ENCODE data around the gene BMP2K. TPM values are rescaled to one million over a fixed set of nuclear protein-coding genes. Genes with fewer than 3 reads are reported as not detected.

The BMP2K gene
- total RNA-seq (2014; rRNA removed; shearing (Covaris generic)): 21.4 and 22.9 TPM in 2 replicates
- polyA plus RNA-seq (2015; cell fraction: cytosol; rRNA removed): 11.0 and 15.0 TPM in 2 replicates
- polyA plus RNA-seq (2015; cell fraction: nucleus; rRNA removed): 12.3 and 17.4 TPM in 2 replicates

DNA sequence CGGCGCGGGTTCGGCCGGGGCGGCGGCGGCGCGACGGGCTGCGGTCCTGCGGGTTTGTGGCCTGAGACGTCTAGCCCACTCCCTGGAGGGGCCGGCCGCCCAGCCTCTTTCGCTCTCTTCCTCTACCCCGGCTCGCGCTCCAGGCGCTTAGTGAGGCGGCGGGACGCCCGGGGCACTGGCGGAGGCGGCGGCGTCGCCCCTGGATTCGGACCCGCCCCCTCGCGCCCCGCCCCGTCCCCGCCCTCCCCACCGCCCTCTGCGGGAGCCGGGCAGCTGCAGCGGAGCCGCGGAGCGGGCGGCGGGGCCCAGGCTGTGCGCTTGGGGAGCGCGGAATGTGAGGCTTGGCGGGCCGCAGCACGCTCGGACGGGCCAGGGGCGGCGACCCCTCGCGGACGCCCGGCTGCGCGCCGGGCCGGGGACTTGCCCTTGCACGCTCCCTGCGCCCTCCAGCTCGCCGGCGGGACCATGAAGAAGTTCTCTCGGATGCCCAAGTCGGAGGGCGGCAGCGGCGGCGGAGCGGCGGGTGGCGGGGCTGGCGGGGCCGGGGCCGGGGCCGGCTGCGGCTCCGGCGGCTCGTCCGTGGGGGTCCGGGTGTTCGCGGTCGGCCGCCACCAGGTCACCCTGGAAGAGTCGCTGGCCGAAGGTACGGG lies at the start of gene BMP2K:
BMP2K (plus strand) TSS at position 272 of the 650 bp plus-strand sequence; CDS start at position 466, 194 bp downstream.
- peak; percentile 54 for DNase-seq (ENCODE audit: low read depth, low spot score)
- in situ Hi-C loops (cut with HindIII; ENCODE audit: low pct_unique_long_range_greater_than_20kb, low sequenced_read_pairs): no loop called here

DNA sequence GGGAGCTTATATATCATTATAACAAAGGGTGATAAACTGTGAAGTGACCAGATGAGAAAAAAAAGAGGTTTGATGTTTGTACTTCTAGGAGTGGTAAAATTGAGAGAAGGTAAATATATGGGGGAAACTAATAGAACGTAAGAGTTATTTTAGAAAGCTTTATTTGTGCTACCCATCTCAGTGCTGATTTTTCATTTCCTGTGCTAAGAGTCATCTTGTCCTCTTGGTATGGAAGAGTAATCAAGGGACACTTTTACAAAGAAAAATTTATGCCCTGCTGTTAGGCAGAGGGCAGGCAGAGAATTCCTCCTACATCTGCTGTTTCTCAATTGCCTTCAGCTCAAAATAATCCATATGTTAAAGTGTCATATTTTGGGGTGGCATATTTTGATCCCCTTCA lies 49.6 kb upstream of the BMP2K start:
- in situ Hi-C loops (cut with HindIII; ENCODE audit: low pct_unique_long_range_greater_than_20kb, low sequenced_read_pairs): no loop called here
- no peak for DNase-seq (ENCODE audit: low read depth, low spot score)

DNA sequence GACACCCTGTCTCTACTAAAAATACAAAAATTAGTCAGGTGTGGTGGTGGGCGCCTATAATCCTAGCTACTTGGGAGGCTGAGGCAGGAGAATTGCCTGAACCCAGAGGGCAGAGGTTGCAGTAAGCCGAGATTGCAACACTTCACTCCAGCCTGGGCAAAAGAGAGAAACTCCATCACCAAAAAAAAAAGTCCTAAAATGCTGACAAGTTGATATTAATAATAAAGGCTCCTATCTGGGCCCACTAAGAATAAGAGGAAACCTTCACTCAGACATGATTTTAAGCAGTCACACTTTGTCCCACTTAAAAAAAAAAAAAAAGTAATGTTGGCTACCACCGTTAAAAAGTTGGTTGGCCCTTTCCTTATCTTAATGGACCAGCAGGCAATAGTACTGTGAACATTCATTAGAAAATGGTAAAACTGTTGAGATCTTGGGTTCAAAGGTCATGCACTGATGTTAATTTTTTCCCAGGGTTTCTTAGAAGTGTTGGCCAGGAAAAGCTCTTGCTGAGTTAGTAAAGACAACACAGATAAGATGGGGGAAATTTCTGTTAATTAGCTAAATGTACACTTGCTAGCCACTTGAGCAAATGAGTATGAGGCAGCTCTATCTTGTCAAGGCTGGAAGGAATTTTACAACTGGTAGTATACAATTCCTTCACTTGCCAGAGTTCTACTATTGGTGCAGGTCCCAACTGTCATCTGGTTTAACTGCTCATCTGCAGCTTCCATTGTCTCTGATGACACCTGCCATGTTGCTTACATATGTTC lies 43.6 kb upstream of the BMP2K start:
- DNase-seq (ENCODE audit: low read depth, low spot score): no peak
- in situ Hi-C loops (cut with HindIII; ENCODE audit: low pct_unique_long_range_greater_than_20kb, low sequenced_read_pairs): no loop called here

DNA sequence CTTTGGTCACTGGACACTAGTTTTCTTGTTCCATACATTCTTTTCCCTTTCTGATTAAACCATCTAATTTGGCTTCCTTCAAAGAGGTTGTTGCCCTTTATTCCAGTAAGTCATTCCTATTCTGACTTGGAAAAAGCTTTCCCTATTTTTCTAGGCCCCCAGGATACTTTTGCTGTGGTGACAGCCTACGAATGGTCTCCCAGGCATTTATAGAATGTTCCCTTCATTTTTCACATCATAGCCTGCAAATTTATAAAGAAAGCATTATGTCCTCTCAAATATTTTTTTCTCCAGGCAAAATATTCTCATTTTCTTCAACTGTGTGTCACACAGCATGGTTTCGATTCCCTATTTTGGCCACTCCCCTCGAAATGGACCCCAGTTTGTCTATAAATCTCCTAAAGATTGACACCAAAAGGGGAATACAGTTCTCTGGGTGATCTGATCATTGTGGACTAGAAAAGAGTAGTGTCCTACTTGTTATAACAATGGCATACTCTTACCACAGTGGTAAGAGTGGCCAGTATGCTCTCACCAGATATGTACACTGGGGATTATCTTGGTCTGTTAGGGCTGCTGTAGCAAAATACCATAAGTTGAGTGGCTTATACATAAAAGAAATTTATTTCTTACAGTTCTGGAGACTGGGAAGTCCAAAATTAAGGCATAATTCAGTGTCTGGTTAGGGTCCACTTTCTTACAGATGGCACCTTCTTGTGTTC lies 41.5 kb upstream of the BMP2K start:
- in situ Hi-C loops (cut with HindIII; ENCODE audit: low pct_unique_long_range_greater_than_20kb, low sequenced_read_pairs): no loop called here
- peak; percentile 23 for DNase-seq (ENCODE audit: low read depth, low spot score)

DNA sequence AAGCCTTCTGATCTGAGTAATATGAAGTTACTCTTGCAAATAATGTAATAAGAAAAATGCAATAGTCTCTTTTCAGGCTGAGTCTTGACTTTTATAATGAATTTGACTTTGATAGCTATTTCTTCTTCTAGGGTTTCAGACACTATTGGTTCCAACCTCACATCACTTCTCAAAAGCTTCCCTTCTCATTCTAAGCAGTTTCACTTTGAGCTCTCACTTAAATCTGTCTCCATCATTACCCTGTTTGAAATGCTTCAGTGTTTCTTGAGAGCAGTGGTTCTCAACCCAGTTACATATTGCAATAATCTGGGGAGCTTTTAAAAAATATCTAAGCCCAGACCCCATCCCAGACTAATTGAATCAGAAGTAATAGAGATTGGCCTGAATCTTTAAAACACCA lies 40.5 kb upstream of the BMP2K start:
- DNase-seq (ENCODE audit: low read depth, low spot score): no peak
- in situ Hi-C loops (cut with HindIII; ENCODE audit: low pct_unique_long_range_greater_than_20kb, low sequenced_read_pairs): no loop called here

DNA sequence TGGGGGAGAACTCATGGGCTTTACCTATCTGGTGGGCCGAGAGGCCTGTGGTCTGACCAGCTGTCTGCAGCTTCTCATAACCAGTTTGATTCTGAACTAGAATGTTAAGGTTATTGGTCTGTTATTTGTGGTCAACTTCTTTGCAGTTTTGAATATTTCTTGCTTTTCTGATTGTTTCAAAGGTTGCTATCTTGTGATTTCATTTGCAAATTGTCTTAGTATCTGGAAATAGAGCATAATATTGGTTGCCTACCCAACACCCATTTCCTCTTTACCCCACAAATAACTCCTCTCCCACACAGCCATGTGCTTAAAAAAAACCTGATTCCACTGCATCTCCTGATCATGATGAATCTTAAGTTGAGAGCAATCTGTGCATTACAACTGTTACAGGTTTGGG lies 39.1 kb upstream of the BMP2K start:
- no peak for DNase-seq (ENCODE audit: low read depth, low spot score)
- in situ Hi-C loops (cut with HindIII; ENCODE audit: low pct_unique_long_range_greater_than_20kb, low sequenced_read_pairs): no loop called here

DNA sequence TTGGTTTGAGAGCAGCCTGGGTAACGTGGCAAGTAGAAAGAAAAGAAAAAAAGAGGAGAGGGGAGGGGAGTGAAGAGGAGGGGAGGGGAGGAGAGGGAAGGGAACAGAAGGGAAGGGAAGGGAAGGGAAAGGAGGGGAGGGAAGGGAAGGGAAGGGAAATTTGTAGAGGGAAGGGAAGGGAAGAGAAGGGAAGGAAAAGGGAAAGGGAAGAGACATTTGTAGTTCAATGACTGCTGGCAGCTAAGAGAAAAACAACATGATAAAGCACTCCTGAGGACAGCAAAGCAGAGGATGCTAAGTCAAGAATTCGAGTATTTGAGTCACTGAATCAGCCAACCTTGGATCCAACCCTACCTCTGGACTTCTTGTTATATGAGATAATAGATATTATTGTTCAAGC lies 38.2 kb upstream of the BMP2K start:
- in situ Hi-C loops (cut with HindIII; ENCODE audit: low pct_unique_long_range_greater_than_20kb, low sequenced_read_pairs): no loop called here
- no peak for DNase-seq (ENCODE audit: low read depth, low spot score)

DNA sequence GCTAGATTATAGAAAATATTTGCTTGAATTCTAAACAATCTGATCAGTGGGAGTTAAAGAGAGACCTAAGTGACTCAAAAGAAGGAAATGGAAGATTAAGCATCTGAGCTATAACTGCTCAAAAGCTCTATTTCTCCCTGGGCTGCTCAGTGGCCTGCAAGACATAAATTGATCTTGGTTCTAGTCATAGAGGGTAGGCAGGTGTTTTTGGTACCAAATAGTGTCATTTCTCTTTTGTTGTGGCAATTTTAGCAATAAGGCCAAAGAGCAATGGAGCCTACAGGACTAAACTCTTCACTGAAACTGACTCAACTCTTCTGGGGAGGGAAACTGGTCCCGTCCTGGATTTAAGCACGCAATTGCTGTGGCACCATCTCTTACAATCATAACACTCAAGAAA lies 33.9 kb upstream of the BMP2K start:
- DNase-seq (ENCODE audit: low read depth, low spot score): no peak
- in situ Hi-C loops (cut with HindIII; ENCODE audit: low pct_unique_long_range_greater_than_20kb, low sequenced_read_pairs): no loop called here

DNA sequence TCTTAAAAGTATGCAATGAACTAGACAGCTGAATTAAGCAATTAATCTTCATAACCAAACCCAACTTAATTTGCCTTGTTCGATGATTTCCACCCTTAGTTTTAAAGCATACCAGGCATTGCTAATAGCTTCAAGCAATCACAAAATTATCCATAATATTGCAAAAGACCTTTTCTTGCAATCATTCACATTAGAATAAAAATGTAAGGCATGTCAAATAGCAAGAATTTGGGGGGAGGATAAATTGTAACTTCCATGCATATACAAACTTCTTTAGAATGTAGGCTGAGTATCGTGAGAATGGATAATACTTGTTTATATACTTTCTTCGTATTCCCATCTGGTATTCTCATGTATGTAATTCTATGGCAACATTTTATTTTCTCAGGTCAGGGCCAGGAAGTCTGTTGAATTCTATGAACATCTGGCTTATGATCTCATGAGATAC lies 28.7 kb upstream of the BMP2K start:
- no peak for DNase-seq (ENCODE audit: low read depth, low spot score)
- in situ Hi-C loops (cut with HindIII; ENCODE audit: low pct_unique_long_range_greater_than_20kb, low sequenced_read_pairs): no loop called here

DNA sequence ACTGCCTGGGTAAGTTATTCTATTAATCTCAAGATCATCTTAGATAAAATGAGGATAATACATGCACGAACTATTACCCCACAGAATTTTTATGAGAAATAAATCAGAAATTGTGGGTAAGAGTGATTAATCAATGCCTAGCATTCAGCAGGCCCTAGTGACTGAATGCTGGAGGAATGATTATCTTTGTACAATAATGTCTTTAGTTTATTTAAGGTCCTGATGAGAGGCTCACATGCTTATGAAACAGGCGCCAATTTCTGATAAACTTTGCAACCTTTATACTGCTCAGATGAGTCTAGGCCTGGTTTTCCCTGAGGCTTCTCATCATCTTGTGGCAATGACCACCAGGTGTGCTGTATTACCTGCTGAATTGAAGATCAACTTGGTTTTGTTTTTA lies 27.8 kb upstream of the BMP2K start:
- in situ Hi-C loops (cut with HindIII; ENCODE audit: low pct_unique_long_range_greater_than_20kb, low sequenced_read_pairs): no loop called here
- DNase-seq (ENCODE audit: low read depth, low spot score): no peak

DNA sequence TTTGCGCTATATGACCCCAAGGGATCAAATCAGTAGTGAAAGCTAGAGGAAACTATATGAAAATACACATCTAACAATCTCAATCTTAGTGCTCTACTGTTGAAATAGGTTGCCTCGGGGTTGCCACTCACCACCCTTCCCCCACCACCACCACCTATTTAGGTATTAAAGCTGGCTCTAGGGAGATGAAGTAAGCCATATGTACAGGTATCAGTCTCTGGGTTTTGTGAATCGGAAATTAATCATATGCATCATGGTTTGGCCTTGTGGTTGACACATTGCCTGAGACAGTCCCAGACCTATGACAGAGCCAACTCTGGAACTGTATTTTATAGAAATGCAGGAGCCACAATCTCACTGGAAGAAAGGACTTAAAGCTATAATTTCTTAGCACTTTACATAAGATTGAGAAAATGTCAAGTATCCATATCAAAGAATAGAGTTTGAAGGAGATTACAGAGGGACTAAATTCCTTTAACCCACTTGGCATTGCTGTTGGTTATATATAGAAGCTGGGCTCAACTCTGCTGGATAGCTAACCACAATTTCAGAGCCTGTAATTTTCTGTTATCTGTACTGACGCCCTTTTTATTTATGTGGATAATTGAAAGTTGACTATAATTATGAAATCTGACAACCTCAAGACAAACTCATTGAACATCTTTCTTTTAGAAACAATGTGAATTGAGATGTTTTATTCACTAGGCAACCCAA lies 26.7 kb upstream of the BMP2K start:
- in situ Hi-C loops (cut with HindIII; ENCODE audit: low pct_unique_long_range_greater_than_20kb, low sequenced_read_pairs): no loop called here
- DNase-seq (ENCODE audit: low read depth, low spot score): no peak

DNA sequence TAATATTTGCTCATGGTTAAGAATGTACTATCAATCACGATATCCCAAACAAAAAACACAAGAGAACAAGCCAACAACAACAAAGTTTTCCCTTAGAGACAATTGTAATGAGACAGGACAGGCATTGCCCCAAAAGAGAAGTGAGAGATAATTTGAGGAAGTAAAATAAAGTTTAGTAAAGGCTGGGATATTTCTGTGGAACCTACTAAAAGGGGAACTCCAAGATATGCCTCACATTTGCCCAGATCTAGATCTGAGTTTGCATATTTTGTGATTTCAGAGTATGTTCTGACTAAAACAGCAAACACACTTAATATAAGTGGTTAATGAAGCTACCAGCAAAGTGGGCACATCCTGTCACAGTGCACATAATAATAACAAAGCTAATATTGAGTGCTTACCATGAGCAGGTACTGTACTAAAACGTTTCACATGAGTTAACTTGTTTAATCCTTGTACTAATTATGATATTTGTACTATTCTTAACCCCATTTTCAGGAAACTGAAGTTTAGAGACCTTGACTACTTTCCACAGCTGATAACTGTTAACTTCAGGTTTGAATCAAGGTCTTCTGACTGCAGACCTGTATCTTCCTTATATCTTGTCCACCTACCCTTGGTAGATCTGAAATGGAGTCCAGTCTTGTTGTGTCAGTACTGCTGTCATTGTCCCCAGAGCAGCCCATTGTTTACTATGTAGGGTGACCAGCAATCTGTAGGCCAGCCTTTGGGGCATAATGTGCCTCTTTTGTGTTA lies 26.0 kb upstream of the BMP2K start:
- in situ Hi-C loops (cut with HindIII; ENCODE audit: low pct_unique_long_range_greater_than_20kb, low sequenced_read_pairs): no loop called here
- DNase-seq (ENCODE audit: low read depth, low spot score): no peak

DNA sequence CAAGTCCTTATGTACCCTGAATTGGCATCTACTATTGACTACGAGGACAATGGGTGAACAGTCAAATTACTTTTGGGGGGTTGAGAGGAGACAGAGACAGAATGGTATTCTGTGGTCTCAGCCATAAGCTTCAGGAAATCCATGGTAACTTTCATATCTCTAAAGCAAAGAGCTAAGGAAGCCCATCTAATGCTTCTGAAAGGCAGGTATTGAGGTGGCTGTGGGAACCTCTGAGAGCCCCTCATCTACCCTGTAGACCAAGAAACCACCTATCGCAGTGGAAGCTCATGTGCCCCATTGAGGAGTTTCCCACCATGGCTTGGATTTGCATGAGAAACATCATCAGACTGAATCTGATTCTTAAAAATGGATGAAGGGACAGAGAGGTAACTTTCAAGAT lies 23.1 kb upstream of the BMP2K start:
- in situ Hi-C loops (cut with HindIII; ENCODE audit: low pct_unique_long_range_greater_than_20kb, low sequenced_read_pairs): no loop called here
- no peak for DNase-seq (ENCODE audit: low read depth, low spot score)

DNA sequence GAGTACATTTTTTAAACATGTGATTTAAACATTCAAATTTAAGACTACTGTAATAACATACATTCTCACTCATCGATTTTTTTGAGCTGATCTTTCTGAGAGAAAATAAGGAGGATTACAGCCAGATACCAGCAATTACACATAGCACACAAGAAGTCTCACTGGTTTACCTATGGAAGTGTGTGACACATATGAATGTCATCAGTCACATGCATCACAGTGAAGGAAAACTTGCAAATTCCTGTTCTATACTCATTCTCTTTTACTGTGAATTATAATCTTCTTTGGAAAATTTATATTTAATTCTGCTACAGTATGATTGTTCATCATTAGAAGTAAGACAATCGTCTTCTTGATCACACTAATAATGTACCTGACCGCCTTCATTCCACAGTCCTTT lies 21.3 kb upstream of the BMP2K start:
- no peak for DNase-seq (ENCODE audit: low read depth, low spot score)
- in situ Hi-C loops (cut with HindIII; ENCODE audit: low pct_unique_long_range_greater_than_20kb, low sequenced_read_pairs): no loop called here

DNA sequence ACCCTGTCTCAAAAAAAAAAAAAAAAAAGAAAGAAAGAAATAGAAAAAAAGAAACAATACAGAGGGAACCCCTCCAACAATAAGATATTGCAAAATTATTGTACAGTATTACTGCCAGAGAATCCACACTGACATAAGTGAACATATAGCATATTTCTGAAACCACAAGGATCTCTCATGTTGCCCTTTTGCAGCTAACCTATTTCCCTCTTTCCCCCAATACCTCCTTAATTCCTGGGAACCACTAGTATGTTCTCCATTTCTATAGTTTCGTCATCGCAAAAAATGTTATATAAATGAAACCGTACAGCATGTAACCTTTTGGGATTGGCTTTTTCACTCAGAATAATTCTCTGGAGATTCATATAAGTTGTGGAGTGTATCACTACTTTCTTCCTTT lies 20.0 kb upstream of the BMP2K start:
- no peak for DNase-seq (ENCODE audit: low read depth, low spot score)
- in situ Hi-C loops (cut with HindIII; ENCODE audit: low pct_unique_long_range_greater_than_20kb, low sequenced_read_pairs): no loop called here

DNA sequence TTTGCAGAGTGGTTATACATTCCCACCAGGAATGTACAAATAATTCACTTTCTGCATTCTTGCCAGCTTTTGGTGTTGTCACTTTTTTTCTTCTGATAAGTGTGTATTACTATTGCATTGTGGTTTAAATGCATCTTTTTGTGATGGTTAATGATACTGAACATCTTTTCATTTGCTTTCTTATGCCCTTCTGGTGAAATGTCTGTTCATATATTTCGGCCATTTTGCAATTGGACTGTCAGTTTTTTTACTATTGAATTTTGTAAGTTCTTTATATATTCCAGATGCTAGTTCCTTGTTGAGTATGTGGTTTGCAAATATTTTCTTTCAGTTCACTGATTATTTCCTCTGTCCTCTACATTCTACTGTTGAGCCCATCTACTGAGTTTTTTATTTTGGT lies 19.4 kb upstream of the BMP2K start:
- in situ Hi-C loops (cut with HindIII; ENCODE audit: low pct_unique_long_range_greater_than_20kb, low sequenced_read_pairs): no loop called here
- no peak for DNase-seq (ENCODE audit: low read depth, low spot score)

DNA sequence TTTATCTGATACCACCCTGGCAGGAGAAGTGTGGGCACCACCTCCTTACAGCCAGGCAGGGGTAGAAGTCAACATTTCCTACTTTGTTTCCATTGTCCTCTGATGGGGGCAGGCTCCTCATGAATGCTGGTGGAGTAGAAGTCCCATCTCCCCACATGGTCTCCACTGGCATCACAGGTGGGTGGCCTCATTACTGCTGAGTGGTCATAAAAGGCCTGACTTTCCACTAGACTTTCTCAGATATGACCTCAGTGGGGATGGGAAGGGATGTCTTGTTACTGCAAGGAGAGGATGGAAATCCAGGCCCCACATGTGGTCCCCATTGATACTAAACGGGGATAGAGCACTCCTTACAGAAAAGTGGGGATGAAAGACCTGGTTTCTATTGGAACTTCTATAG lies 18.6 kb upstream of the BMP2K start:
- in situ Hi-C loops (cut with HindIII; ENCODE audit: low pct_unique_long_range_greater_than_20kb, low sequenced_read_pairs): no loop called here
- DNase-seq (ENCODE audit: low read depth, low spot score): no peak

Data from SK-MEL-5 (cell line).